Thyroid gland (tissue), 4 donors: ENCODE data around the gene SLC5A6. TPM values are rescaled to one million over a fixed set of nuclear protein-coding genes. Genes with fewer than 3 reads are reported as not detected.

Experiments used
- DNase-seq, 2 donors: peaks; one replicate each; pipeline ENCODE4 v3.0.0-alpha.2; 2019
- H3K27ac ChIP-seq, 3 donors: fragments of 200-600 bp; sonication (generic); 1 replicate in 2 of 3; 2 replicates in 1 of 3; pipeline ENCODE4 v1.5.1; 2016 to 2019; ENCODE audit warnings: mild to moderate bottlenecking in 1 of 3, moderate library complexity in 1 of 3
- H3K27me3 ChIP-seq: fragments of 200-600 bp; sonication (generic); one replicate; pipeline ENCODE4 v1.5.1; 2019
- H3K36me3 ChIP-seq, 2 donors: fragments of 200-600 bp; sonication (generic); one replicate each; pipeline ENCODE4 v1.5.1; 2016 to 2019
- H3K4me1 ChIP-seq, 2 donors: fragments of 200-600 bp; sonication (generic); one replicate each; pipeline ENCODE4 v1.5.1; 2017 to 2019
- H3K4me3 ChIP-seq, 3 donors: fragments of 200-600 bp; sonication (generic); replicated peaks in 1 of 3; 1 replicate in 2 of 3; 2 replicates in 1 of 3; pipeline ENCODE4 v1.5.1; 2016; ENCODE audit warnings: mild to moderate bottlenecking in 1 of 3
- H3K9me3 ChIP-seq: fragments of 200-600 bp; sonication (generic); one replicate; pipeline ENCODE4 v1.5.1; 2017
- CTCF ChIP-seq, 6 experiments: fragments of 200-600 bp in 3 of 6; fragments of 450-650 bp in 3 of 6; sonication (generic) in 3 of 6; IDR thresholded peaks; one replicate each; pipeline ENCODE4 v1.5.1; 2016 to 2019; ENCODE audit warnings: antibody characterized with exemption in 6 of 6, mild to moderate bottlenecking in 2 of 6, inconsistent platforms in 1 of 6, moderate library complexity in 1 of 6
- POLR2A ChIP-seq, 2 donors: fragments of 450-650 bp; IDR thresholded peaks; one replicate each; pipeline ENCODE4 v1.6.1; 2017; ENCODE audit warnings: antibody characterized with exemption in 2 of 2, mild to moderate bottlenecking in 2 of 2, moderate library complexity in 1 of 2
- WGBS, 2 donors: methylation state at CpG; one replicate each; pipeline ENCODE4 v1.1.5; 2017; 5-methylcytosine and 5-hydroxymethylcytosine counted together
- intact Hi-C: fragments of 100-400 bp; cut with DNase I; formaldehyde crosslinking; loops from one replicate; pipeline ENCODE4 v1.15.1; 2023
- total RNA-seq, 4 donors: library from RNA; depleted of rRNA; stranded (reverse); fragments of >200 nt; gene quantifications; one replicate each; pipeline ENCODE4 v1.2.3, GENCODE V29; 2016

Gene SLC5A6
- total RNA-seq, 4 donors from 2014 or later: 10.9 to 34.0 (median 22.0) TPM

- 67 to 78% methylated on average over 4 to 6 of the region's 6 CpGs for WGBS, 2 donors
- H3K27me3 ChIP-seq: no peaks in the 10 kb centered on the region
- no peak for TF ChIP-seq CTCF (IDR thresholded peaks at IDR 0.05)
- no peak for TF ChIP-seq POLR2A (IDR thresholded peaks at IDR 0.05)
- no peaks in the 10 kb centered on the region for H3K36me3 ChIP-seq
- no peak overlapping the region for H3K27ac ChIP-seq
- no peak for DNase-seq
- no peaks in the 10 kb centered on the region for H3K4me1 ChIP-seq
- no peak overlapping the region for H3K4me3 ChIP-seq
- no peaks in the 10 kb centered on the region for H3K9me3 ChIP-seq
- intact Hi-C loops: no loop called here
These were observed 52.8 kb downstream of the SLC5A6 start for GRCh38 chr2:27159271-27159670.

- no peak overlapping the region for H3K4me3 ChIP-seq
These were observed 53.6 kb downstream of the SLC5A6 start for GRCh38 chr2:27158468-27158867.

GRCh38 chr2:27155069-27155520 lies 57.0 kb downstream of the SLC5A6 start:
- intact Hi-C loops: no loop called here
- TF ChIP-seq POLR2A (IDR thresholded peaks at IDR 0.05): no peak
- no peak for TF ChIP-seq CTCF (IDR thresholded peaks at IDR 0.05)
- WGBS, 2 donors: 80 to 83% methylated on average over 9 of the region's 9 CpGs
- H3K4me1 ChIP-seq: no peaks in the 10 kb centered on the region
- H3K4me3 ChIP-seq: no peak overlapping the region
- DNase-seq: no peak
- no peaks in the 10 kb centered on the region for H3K9me3 ChIP-seq
- no peak overlapping the region for H3K27ac ChIP-seq
- H3K36me3 ChIP-seq: no peaks in the 10 kb centered on the region
- H3K27me3 ChIP-seq: no peaks in the 10 kb centered on the region

More at GRCh38 chr2:27158468-27158867, 53.6 kb downstream of the SLC5A6 start:
- Histone ChIP-seq H3K9me3 (no peaks in the 10 kb centered on the region), H3K4me1 (no peaks in the 10 kb centered on the region), H3K27ac (no peak overlapping the region), H3K36me3 (no peaks in the 10 kb centered on the region), H3K27me3 (no peaks in the 10 kb centered on the region)
- no peak for DNase-seq
- no peak for TF ChIP-seq CTCF (IDR thresholded peaks at IDR 0.05)
- TF ChIP-seq POLR2A (IDR thresholded peaks at IDR 0.05): no peak
- intact Hi-C loops: no loop called here
- WGBS, 2 donors: 37 to 50% methylated on average over 5 to 6 of the region's 6 CpGs

- Histone ChIP-seq H3K9me3 (no peaks in the 10 kb centered on the region), H3K4me1 (no peaks in the 10 kb centered on the region), H3K27ac (no peak overlapping the region), H3K36me3 (no peaks in the 10 kb centered on the region), H3K27me3 (no peaks in the 10 kb centered on the region), H3K4me3 (no peak overlapping the region)
- WGBS, 2 donors: 81 to 86% methylated on average over 6 of the region's 6 CpGs
- no peak for DNase-seq
- TF ChIP-seq CTCF (IDR thresholded peaks at IDR 0.05) (no peak), POLR2A (IDR thresholded peaks at IDR 0.05) (no peak)
- intact Hi-C loops: no loop called here
These were observed 57.6 kb downstream of the SLC5A6 start for GRCh38 chr2:27154488-27154887.

GRCh38 chr2:27152796-27153464 lies 59.1 kb downstream of the SLC5A6 start:
- 76 to 96% methylated on average over 2 of the region's 2 CpGs for WGBS, 2 donors
- H3K9me3 ChIP-seq: no peaks in the 10 kb centered on the region
- TF ChIP-seq POLR2A (IDR thresholded peaks at IDR 0.05): no peak
- TF ChIP-seq CTCF (IDR thresholded peaks at IDR 0.05): no peak
- H3K4me1 ChIP-seq: no peaks in the 10 kb centered on the region
- intact Hi-C loops: no loop called here
- no peaks in the 10 kb centered on the region for H3K27me3 ChIP-seq
- H3K36me3 ChIP-seq: no peaks in the 10 kb centered on the region
- DNase-seq: no peak
- H3K27ac ChIP-seq: no peak overlapping the region
- no peak overlapping the region for H3K4me3 ChIP-seq
